Neural cell (in vitro differentiated cells): Measurements from ENCODE around the gene ATG7. TPM values are rescaled to one million over a fixed set of nuclear protein-coding genes. Genes with fewer than 3 reads are reported as not detected.

Experiments used
- H2AFZ ChIP-seq: fragments of 200-600, 300-800 bp; sonication (generic), shearing (Covaris generic); 2 replicates; pipeline ENCODE4 v1.6.0; 2014; ENCODE audit warnings: low read depth, mild to moderate bottlenecking, antibody characterized with exemption, low read length, moderate library complexity
- H3F3A ChIP-seq: fragments of 200-600 bp; shearing (Covaris generic); 2 replicates; pipeline ENCODE4 v1.6.1; 2016; ENCODE audit warnings: mild to moderate bottlenecking, moderate library complexity, mixed read lengths, antibody characterized with exemption, low read length; ENCODE audit not compliant: insufficient read depth, poor library complexity, severe bottlenecking
- H3K27ac ChIP-seq: fragments of 200-600, 300-800 bp; sonication (generic), shearing (Covaris generic); 2 replicates; pipeline ENCODE4 v1.5.1; 2014; ENCODE audit warnings: mild to moderate bottlenecking, low read length, moderate library complexity
- H3K27me3 ChIP-seq: fragments of 300-800, 200-600 bp; sonication (generic), shearing (Covaris generic); 2 replicates; pipeline ENCODE4 v1.6.0; 2014; ENCODE audit warnings: mild to moderate bottlenecking, low read depth, low read length, moderate library complexity; ENCODE audit not compliant: insufficient read depth
- H3K36me3 ChIP-seq: fragments of 300-800, 200-600 bp; sonication (generic), shearing (Covaris generic); 2 replicates; pipeline ENCODE4 v1.5.1; 2014; ENCODE audit warnings: mild to moderate bottlenecking, antibody characterized with exemption, low read length, moderate library complexity; ENCODE audit not compliant: insufficient read depth
- H3K4me2 ChIP-seq: fragments of 300-800, 200-600 bp; sonication (generic), shearing (Covaris generic); 2 replicates; pipeline ENCODE4 v1.6.0; 2014; ENCODE audit warnings: mild to moderate bottlenecking, low read length
- H3K4me3 ChIP-seq: fragments of 300-800, 200-600 bp; sonication (generic), shearing (Covaris generic); 2 replicates; pipeline ENCODE4 v1.5.1; 2014; ENCODE audit warnings: mild to moderate bottlenecking, low read length, moderate library complexity
- H3K79me2 ChIP-seq: fragments of 200-600 bp; shearing (Covaris generic); replicated peaks from 2 replicates; pipeline ENCODE4 v1.6.0; 2014; ENCODE audit warnings: mild to moderate bottlenecking, low read length, moderate library complexity; ENCODE audit not compliant: insufficient read depth
- H3K9ac ChIP-seq: fragments of 300-800, 200-600 bp; sonication (generic), shearing (Covaris generic); 2 replicates; pipeline ENCODE4 v1.6.1; 2016; ENCODE audit warnings: mild to moderate bottlenecking, low read length, mixed read lengths
- H3K9me2 ChIP-seq: fragments of 200-600 bp; shearing (Covaris generic); 2 replicates; pipeline ENCODE4 v1.6.1; 2016; ENCODE audit warnings: mild to moderate bottlenecking, low read length, mixed read lengths; ENCODE audit not compliant: insufficient read depth
- H3K9me3 ChIP-seq: fragments of 200-600, 300-800 bp; sonication (generic), shearing (Covaris generic); 2 replicates; pipeline ENCODE4 v1.6.1; 2016; ENCODE audit warnings: mild to moderate bottlenecking, mixed run types, low read length, moderate library complexity, mixed read lengths
- H4K20me1 ChIP-seq: fragments of 200-600 bp; shearing (Covaris generic); 2 replicates; pipeline ENCODE4 v1.6.1; 2016; ENCODE audit warnings: mild to moderate bottlenecking, mixed run types; ENCODE audit not compliant: insufficient read depth
- CTCF ChIP-seq: fragments of 450-650 bp; IDR thresholded peaks from 2 replicates; pipeline ENCODE4 v1.5.1; 2014; ENCODE audit warnings: antibody characterized with exemption, mild to moderate bottlenecking, moderate library complexity; ENCODE audit not compliant: poor library complexity, severe bottlenecking
- EP300 ChIP-seq: fragments of 450-650 bp; conservative IDR thresholded peaks from 2 replicates; pipeline ENCODE4 v1.6.1; 2014; ENCODE audit warnings: antibody characterized with exemption, mild to moderate bottlenecking, moderate library complexity; ENCODE audit not compliant: poor library complexity, severe bottlenecking
- EZH2 ChIP-seq: fragments of 200-600, 300-800 bp; shearing (Covaris generic), sonication (generic); IDR thresholded peaks from 2 replicates; pipeline ENCODE4 v1.6.1; 2014; ENCODE audit warnings: antibody characterized with exemption, low read length, borderline replicate concordance, mild to moderate bottlenecking; ENCODE audit not compliant: insufficient read depth, poor library complexity, severe bottlenecking
- MXI1 ChIP-seq: fragments of 450-650 bp; conservative IDR thresholded peaks from 2 replicates; pipeline ENCODE4 v1.6.1; 2014; ENCODE audit warnings: antibody characterized with exemption, mild to moderate bottlenecking; ENCODE audit not compliant: poor library complexity, severe bottlenecking
- POLR2AphosphoS5 ChIP-seq: IDR thresholded peaks from 2 replicates; pipeline ENCODE4 v1.6.1; 2012
- RAD21 ChIP-seq: fragments of 450-650 bp; conservative IDR thresholded peaks from 2 replicates; pipeline ENCODE4 v1.6.1; 2014; ENCODE audit warnings: antibody characterized with exemption, mild to moderate bottlenecking, moderate library complexity
- REST ChIP-seq: IDR thresholded peaks from 2 replicates; pipeline ENCODE4 v1.6.1; 2012; ENCODE audit warnings: borderline replicate concordance
- SMC3 ChIP-seq: fragments of 450-650 bp; conservative IDR thresholded peaks from 2 replicates; pipeline ENCODE4 v1.6.1; 2014; ENCODE audit warnings: antibody characterized with exemption, mild to moderate bottlenecking, moderate library complexity; ENCODE audit not compliant: poor library complexity
- TAF1 ChIP-seq: IDR thresholded peaks from 2 replicates; pipeline ENCODE4 v1.6.1; 2012; ENCODE audit warnings: low read depth
- polyA plus RNA-seq: library from polyadenylated mRNA; depleted of rRNA; stranded (reverse); fragments of >200 nt; gene quantifications from 2 replicates; pipeline ENCODE4 v1.2.3, GENCODE V29; 2014

The ATG7 gene
- polyA plus RNA-seq, 1 donor from 2014 or later: 28.8 TPM

- H3K27ac ChIP-seq: no peak overlapping the region
- TF ChIP-seq EZH2 (no peak), EP300 (no peak), REST (no peak), POLR2AphosphoS5 (no peak), MXI1 (no peak), TAF1 (no peak), RAD21 (no peak), CTCF (no peak), SMC3 (no peak)
Measured at GRCh38 chr3:11392014-11392859, 120.0 kb downstream of the ATG7 start.

GRCh38 chr3:11392860-11393114, 120.6 kb downstream of the ATG7 start:
- Histone ChIP-seq H3K27ac (no peak overlapping the region), H2AFZ (no peak overlapping the region), H3K9ac (no peak overlapping the region), H3K9me2 (no peaks in the 10 kb centered on the region), H3K79me2 (no peaks in the 10 kb centered on the region), H3K4me2 (no peak overlapping the region), H3K4me3 (no peak overlapping the region), H4K20me1 (no peaks in the 10 kb centered on the region), H3F3A (no peaks in the 10 kb centered on the region), H3K9me3 (no peaks in the 10 kb centered on the region), H3K36me3 (no peaks in the 10 kb centered on the region), H3K27me3 (no peaks in the 10 kb centered on the region)
- TF ChIP-seq TAF1: no peak
- no peak for TF ChIP-seq CTCF
- TF ChIP-seq RAD21: no peak
- no peak for TF ChIP-seq SMC3
- no peak for TF ChIP-seq REST
- TF ChIP-seq MXI1: no peak
- TF ChIP-seq EP300: no peak
- no peak for TF ChIP-seq EZH2

More at GRCh38 chr3:11392014-11392859, 120.0 kb downstream of the ATG7 start:
- H3K27me3 ChIP-seq: no peaks in the 10 kb centered on the region
- no peak overlapping the region for H3K9ac ChIP-seq
- H3K4me3 ChIP-seq: no peak overlapping the region
- H3K4me2 ChIP-seq: no peak overlapping the region
- H3K9me3 ChIP-seq: no peaks in the 10 kb centered on the region
- no peaks in the 10 kb centered on the region for H3F3A ChIP-seq
- H3K79me2 ChIP-seq: no peaks in the 10 kb centered on the region
- no peaks in the 10 kb centered on the region for H3K9me2 ChIP-seq
- H4K20me1 ChIP-seq: no peaks in the 10 kb centered on the region
- no peaks in the 10 kb centered on the region for H3K36me3 ChIP-seq
- H2AFZ ChIP-seq: no peak overlapping the region
